Glutamatergic neuron (in vitro differentiated cells): ENCODE data around the gene SHC4. TPM values are rescaled to one million over a fixed set of nuclear protein-coding genes. Genes with fewer than 3 reads are reported as not detected.

Experiments used
- DNase-seq: peaks from one replicate; pipeline ENCODE4 v3.0.0; 2022
- H3K27ac Mint-ChIP-seq: one replicate; pipeline ENCODE4 v1.8.0; 2020; ENCODE audit warnings: mild to moderate bottlenecking, mixed read lengths, inconsistent platforms; ENCODE audit not compliant: unreplicated experiment
- H3K27me3 Mint-ChIP-seq: one replicate; pipeline ENCODE4 v1.8.0; 2020; ENCODE audit warnings: mild to moderate bottlenecking, moderate library complexity, mixed read lengths, inconsistent platforms; ENCODE audit not compliant: unreplicated experiment
- H3K36me3 Mint-ChIP-seq: one replicate; pipeline ENCODE4 v1.8.0; 2020; ENCODE audit warnings: mild to moderate bottlenecking, mixed read lengths, inconsistent platforms; ENCODE audit not compliant: unreplicated experiment
- H3K4me1 Mint-ChIP-seq: one replicate; pipeline ENCODE4 v1.8.0; 2020; ENCODE audit warnings: mild to moderate bottlenecking, low read depth, mixed read lengths, inconsistent platforms; ENCODE audit not compliant: unreplicated experiment
- H3K4me3 Mint-ChIP-seq: one replicate; pipeline ENCODE4 v1.8.0; 2020; ENCODE audit warnings: mild to moderate bottlenecking, mixed read lengths, inconsistent platforms; ENCODE audit not compliant: unreplicated experiment
- H3K9me3 Mint-ChIP-seq: one replicate; pipeline ENCODE4 v1.8.0; 2020; ENCODE audit warnings: mild to moderate bottlenecking, moderate library complexity, mixed read lengths, inconsistent platforms; ENCODE audit not compliant: unreplicated experiment
- CTCF ChIP-seq: fragments of 200-600 bp; sonication (generic); IDR thresholded peaks from one replicate; pipeline ENCODE4 v1.5.0; 2021; ENCODE audit not compliant: partially characterized antibody, unreplicated experiment
- total RNA-seq: library from RNA; stranded (reverse); fragmentation: NEBNext Ultra II Directional; extraction: Animal tissue kit (Norgen Biotek cat#: 25700); gene quantifications from one replicate; pipeline ENCODE4 v1.2.1, GENCODE V29; 2021; ENCODE audit not compliant: unreplicated experiment

The SHC4 gene
- total RNA-seq, 1 donor from 2014 or later: 4.4 TPM

GRCh38 chr15:48992545-48992944 lies 28.8 kb upstream of the SHC4 start:
- no peaks in the 10 kb centered on the region for H3K4me1 Mint-ChIP-seq
- H3K4me3 Mint-ChIP-seq: no peak overlapping the region
- no peak overlapping the region for H3K27ac Mint-ChIP-seq
- no peaks in the 10 kb centered on the region for H3K9me3 Mint-ChIP-seq
- no peaks in the 10 kb centered on the region for H3K27me3 Mint-ChIP-seq
- no peak for DNase-seq
- TF ChIP-seq CTCF: no peak
- no peaks in the 10 kb centered on the region for H3K36me3 Mint-ChIP-seq

GRCh38 chr15:48992096-48992495 lies 28.4 kb upstream of the SHC4 start:
- DNase-seq: no peak
- TF ChIP-seq CTCF: no peak
- no peak overlapping the region for H3K4me3 Mint-ChIP-seq
- H3K27ac Mint-ChIP-seq: no peak overlapping the region
- no peaks in the 10 kb centered on the region for H3K4me1 Mint-ChIP-seq
- H3K27me3 Mint-ChIP-seq: no peaks in the 10 kb centered on the region
- H3K36me3 Mint-ChIP-seq: no peaks in the 10 kb centered on the region
- H3K9me3 Mint-ChIP-seq: no peaks in the 10 kb centered on the region

GRCh38 chr15:48989170-48989569 lies 25.5 kb upstream of the SHC4 start:
- Mint-ChIP-seq H3K27ac (no peak overlapping the region), H3K9me3 (no peaks in the 10 kb centered on the region), H3K27me3 (no peaks in the 10 kb centered on the region), H3K4me1 (no peaks in the 10 kb centered on the region), H3K4me3 (no peak overlapping the region), H3K36me3 (no peaks in the 10 kb centered on the region)
- no peak for DNase-seq
- TF ChIP-seq CTCF: no peak

GRCh38 chr15:48987142-48987541 lies 23.4 kb upstream of the SHC4 start:
- no peak overlapping the region for H3K4me3 Mint-ChIP-seq
- no peak for TF ChIP-seq CTCF
- H3K36me3 Mint-ChIP-seq: no peaks in the 10 kb centered on the region
- no peak overlapping the region for H3K27ac Mint-ChIP-seq
- DNase-seq: no peak
- H3K9me3 Mint-ChIP-seq: no peaks in the 10 kb centered on the region
- H3K4me1 Mint-ChIP-seq: no peaks in the 10 kb centered on the region
- no peaks in the 10 kb centered on the region for H3K27me3 Mint-ChIP-seq

GRCh38 chr15:48986240-48986639 lies 22.5 kb upstream of the SHC4 start:
- H3K36me3 Mint-ChIP-seq: no peaks in the 10 kb centered on the region
- no peak for TF ChIP-seq CTCF
- no peak overlapping the region for H3K4me3 Mint-ChIP-seq
- no peaks in the 10 kb centered on the region for H3K4me1 Mint-ChIP-seq
- H3K9me3 Mint-ChIP-seq: no peaks in the 10 kb centered on the region
- H3K27me3 Mint-ChIP-seq: no peaks in the 10 kb centered on the region
- no peak for DNase-seq
- no peak overlapping the region for H3K27ac Mint-ChIP-seq
